Skeletal muscle cell (primary cell): ENCODE data around the gene ARRB1.
"Not testable (repeated sequence)": the region's sequence is repeated elsewhere in the genome, so short reads cannot be mapped to it uniquely, and the experiment has no call there.

ENCODE experiments used
- DNase-seq: peaks from one replicate; pipeline ENCODE4 v3.0.0-alpha.2; 2010; ENCODE audit warnings: low read depth
- H3K4me3 ChIP-seq: 2 replicates; pipeline ENCODE4 v1.5.1; 2011; ENCODE audit warnings: low read depth, mild to moderate bottlenecking, control low read depth, low read length, moderate library complexity

The ARRB1 gene

GRCh38 chr11:75346296-75346695 lies 5.2 kb downstream of the ARRB1 start:
- DNase-seq: no peak
- no peak overlapping the region for H3K4me3 ChIP-seq

- no peak overlapping the region for H3K4me3 ChIP-seq
- DNase-seq: no peak
These were observed 5.9 kb downstream of the ARRB1 start for GRCh38 chr11:75345455-75346160.

- no peak for DNase-seq
- no peak overlapping the region for H3K4me3 ChIP-seq
These were observed 6.6 kb downstream of the ARRB1 start for GRCh38 chr11:75344761-75345454.

GRCh38 chr11:75344186-75344585 lies 7.3 kb downstream of the ARRB1 start:
- no peak overlapping the region for H3K4me3 ChIP-seq
- no peak for DNase-seq

GRCh38 chr11:75342966-75343870 lies 8.2 kb downstream of the ARRB1 start:
- DNase-seq: no peak
- H3K4me3 ChIP-seq: no peak overlapping the region

- no peak for DNase-seq
- no peak overlapping the region for H3K4me3 ChIP-seq
These were observed 9.1 kb downstream of the ARRB1 start for GRCh38 chr11:75342231-75342918.

- no peak for DNase-seq
- no peak overlapping the region for H3K4me3 ChIP-seq
These were observed 9.8 kb downstream of the ARRB1 start for GRCh38 chr11:75341612-75342011.

GRCh38 chr11:75339685-75340409 lies 11.6 kb downstream of the ARRB1 start:
- H3K4me3 ChIP-seq: no peak overlapping the region
- DNase-seq: no peak

- DNase-seq: no peak
- no peak overlapping the region for H3K4me3 ChIP-seq
These were observed 12.8 kb downstream of the ARRB1 start for GRCh38 chr11:75338516-75339208.

- no peak overlapping the region for H3K4me3 ChIP-seq
- DNase-seq: no peak
These were observed 14.2 kb downstream of the ARRB1 start for GRCh38 chr11:75337195-75337654.

GRCh38 chr11:75334976-75335375 lies 16.5 kb downstream of the ARRB1 start:
- no peak overlapping the region for H3K4me3 ChIP-seq
- DNase-seq: no peak

- H3K4me3 ChIP-seq: no peak overlapping the region
- DNase-seq: no peak
These were observed 17.0 kb downstream of the ARRB1 start for GRCh38 chr11:75334402-75334891.

GRCh38 chr11:75333807-75334140 lies 17.7 kb downstream of the ARRB1 start:
- DNase-seq: no peak
- no peak overlapping the region for H3K4me3 ChIP-seq

GRCh38 chr11:75333022-75333806 lies 18.2 kb downstream of the ARRB1 start:
- DNase-seq: no peak

GRCh38 chr11:75331761-75332160 lies 19.7 kb downstream of the ARRB1 start:
- not testable (repeated sequence) for DNase-seq

More at GRCh38 chr11:75333022-75333806, 18.2 kb downstream of the ARRB1 start:
- no peak overlapping the region for H3K4me3 ChIP-seq

GRCh38 chr11:75331304-75331703 lies 20.2 kb downstream of the ARRB1 start:
- H3K4me3 ChIP-seq, DNase-seq: not testable (repeated sequence)

More at GRCh38 chr11:75331761-75332160, 19.7 kb downstream of the ARRB1 start:
- H3K4me3 ChIP-seq: not testable (repeated sequence)

- not testable (repeated sequence) for H3K4me3 ChIP-seq, DNase-seq
These were observed 20.6 kb downstream of the ARRB1 start for GRCh38 chr11:75330886-75331285.
